ENCODE data around the gene PRDM15.

Gene PRDM15

GRCh38 chr21:41886328-41886727 is 7.2 kb upstream of the PRDM15 start:
- DNase-seq (ENCODE audit: low read depth in 2 of 2): no peak

- DNase-seq (ENCODE audit: low read depth in 2 of 2): no peak
Measured at GRCh38 chr21:41885341-41886024, 6.3 kb upstream of the PRDM15 start.

- no peak for DNase-seq (ENCODE audit: low read depth in 2 of 2)
Measured at GRCh38 chr21:41884501-41885030, 5.4 kb upstream of the PRDM15 start.

- no peak for DNase-seq (ENCODE audit: low read depth in 2 of 2)
Measured at GRCh38 chr21:41883582-41883981, 4.4 kb upstream of the PRDM15 start.

- no peak for DNase-seq (ENCODE audit: low read depth in 2 of 2)
Measured at GRCh38 chr21:41881051-41881450, 1.9 kb upstream of the PRDM15 start.

GRCh38 chr21:41880153-41880552 is 1.0 kb upstream of the PRDM15 start:
- no peak for DNase-seq (ENCODE audit: low read depth in 2 of 2)

- DNase-seq (ENCODE audit: low read depth in 2 of 2): peak; percentile 66 to 71
Measured at GRCh38 chr21:41878831-41879189, 334 bp downstream of the PRDM15 start.

GRCh38 chr21:41877901-41878830 is 978 bp downstream of the PRDM15 start:
- DNase-seq (ENCODE audit: low read depth in 2 of 2): no peak

GRCh38 chr21:41876928-41877652 is 2.1 kb downstream of the PRDM15 start:
- DNase-seq (ENCODE audit: low read depth in 2 of 2): no peak

GRCh38 chr21:41876396-41876795 is 2.7 kb downstream of the PRDM15 start:
- no peak for DNase-seq (ENCODE audit: low read depth in 2 of 2)

- no peak for DNase-seq (ENCODE audit: low read depth in 2 of 2)
Measured at GRCh38 chr21:41875086-41875485, 4.1 kb downstream of the PRDM15 start.

GRCh38 chr21:41874611-41875010 is 4.5 kb downstream of the PRDM15 start:
- no peak for DNase-seq (ENCODE audit: low read depth in 2 of 2)

- no peak for DNase-seq (ENCODE audit: low read depth in 2 of 2)
Measured at GRCh38 chr21:41873426-41873825, 5.7 kb downstream of the PRDM15 start.

GRCh38 chr21:41873005-41873404 is 6.1 kb downstream of the PRDM15 start:
- DNase-seq (ENCODE audit: low read depth in 2 of 2): no peak

- no peak for DNase-seq (ENCODE audit: low read depth in 2 of 2)
Measured at GRCh38 chr21:41871293-41872030, 7.7 kb downstream of the PRDM15 start.

GRCh38 chr21:41869771-41870170 is 9.4 kb downstream of the PRDM15 start:
- DNase-seq (ENCODE audit: low read depth in 2 of 2): no peak

GRCh38 chr21:41868062-41868710 is 11.0 kb downstream of the PRDM15 start:
- DNase-seq (ENCODE audit: low read depth in 2 of 2): no peak

- no peak for DNase-seq (ENCODE audit: low read depth in 2 of 2)
Measured at GRCh38 chr21:41867313-41867712, 11.8 kb downstream of the PRDM15 start.

GRCh38 chr21:41866274-41866809 is 12.8 kb downstream of the PRDM15 start:
- DNase-seq (ENCODE audit: low read depth in 2 of 2): no peak

- no peak for DNase-seq (ENCODE audit: low read depth in 2 of 2)
Measured at GRCh38 chr21:41865002-41865777, 14.0 kb downstream of the PRDM15 start.

Measured in stimulated activated CD4-positive, alpha-beta T cell treated with anti-CD3 and anti-CD28 coated beads, Interleukin-15, amount 100 ng/mL, for 48 hours (primary cell).